HG02759 (cell line): Measurements from ENCODE around the gene ST8SIA6.
"Not testable (repeated sequence)": the region's sequence is repeated elsewhere in the genome, so short reads cannot be mapped to it uniquely, and the experiment has no call there.

ENCODE experiments used
- ATAC-seq: cut with Tn5 transposase; IDR thresholded peaks from one replicate; pipeline ENCODE4 v1.9.1; 2021; ENCODE audit warnings: mild to moderate bottlenecking, moderate library complexity; ENCODE audit not compliant: unreplicated experiment

ST8SIA6 gene

DNA sequence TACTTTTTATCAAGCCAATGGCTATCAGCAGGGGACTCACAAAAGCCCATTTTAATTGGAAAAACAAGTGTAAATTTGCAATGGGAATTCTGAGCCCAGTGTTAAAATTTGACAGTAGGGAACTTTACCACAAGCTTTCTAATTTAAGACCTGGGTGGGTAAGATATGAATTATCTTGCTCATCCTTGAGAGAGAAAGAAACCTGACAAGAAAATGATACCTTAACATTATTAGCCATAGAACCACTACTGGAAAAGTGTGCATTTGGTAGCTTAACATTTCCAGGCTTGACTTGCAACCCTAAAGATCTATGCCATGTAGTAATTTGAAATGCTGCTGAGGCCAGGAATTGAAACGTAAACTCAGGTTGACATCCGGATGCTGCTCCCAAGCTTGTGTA is 2.7 kb upstream of the ST8SIA6 start:
- no peak for ATAC-seq

DNA sequence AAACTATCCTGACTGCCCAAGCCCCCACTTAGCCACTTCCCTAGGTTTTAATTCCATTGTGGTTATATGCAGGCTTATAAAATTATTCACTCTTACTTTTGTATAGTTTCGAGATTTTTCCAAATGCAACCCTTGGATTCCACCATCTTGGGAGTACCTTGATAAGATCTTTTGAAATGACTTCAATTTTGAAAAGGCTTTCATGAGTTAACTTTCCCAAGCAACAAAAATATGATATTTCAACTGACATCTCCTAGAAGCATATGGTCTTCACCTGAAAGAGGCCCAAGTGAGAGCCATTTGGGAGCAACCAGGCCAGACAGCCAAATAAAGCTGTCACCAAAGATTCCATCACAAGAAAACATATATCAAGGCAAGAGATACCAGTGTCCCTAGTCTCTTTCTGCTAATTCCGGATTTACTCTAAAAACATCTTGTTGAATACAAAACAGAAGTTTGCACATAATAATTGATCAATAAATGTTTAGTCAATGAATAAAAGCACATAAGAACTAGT is 1.7 kb upstream of the ST8SIA6 start:
- ATAC-seq: no peak

DNA sequence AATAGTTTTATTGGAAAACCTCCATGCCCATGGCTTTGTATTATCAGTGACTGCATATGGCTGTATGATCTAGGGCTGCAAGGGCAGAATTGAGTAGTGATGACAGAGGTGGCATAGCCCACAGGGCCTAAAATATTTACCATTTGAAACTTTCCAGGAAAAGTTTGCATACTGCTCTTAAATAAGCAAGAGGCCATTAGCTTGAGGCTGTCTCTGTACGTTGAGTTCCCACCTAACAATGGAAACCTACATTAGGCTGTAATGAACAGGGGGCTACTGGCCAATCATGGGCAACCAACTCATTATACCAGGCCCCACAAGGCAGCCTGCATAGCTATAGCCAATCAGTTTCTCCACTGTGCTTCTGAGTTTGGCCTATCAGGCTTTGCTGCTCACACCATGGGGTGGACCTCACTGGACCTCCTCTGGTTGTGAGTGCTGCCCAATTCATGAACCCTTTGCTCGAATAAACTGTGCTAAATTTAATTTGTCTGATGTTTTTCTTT is 673 bp upstream of the ST8SIA6 start:
- no peak for ATAC-seq

DNA sequence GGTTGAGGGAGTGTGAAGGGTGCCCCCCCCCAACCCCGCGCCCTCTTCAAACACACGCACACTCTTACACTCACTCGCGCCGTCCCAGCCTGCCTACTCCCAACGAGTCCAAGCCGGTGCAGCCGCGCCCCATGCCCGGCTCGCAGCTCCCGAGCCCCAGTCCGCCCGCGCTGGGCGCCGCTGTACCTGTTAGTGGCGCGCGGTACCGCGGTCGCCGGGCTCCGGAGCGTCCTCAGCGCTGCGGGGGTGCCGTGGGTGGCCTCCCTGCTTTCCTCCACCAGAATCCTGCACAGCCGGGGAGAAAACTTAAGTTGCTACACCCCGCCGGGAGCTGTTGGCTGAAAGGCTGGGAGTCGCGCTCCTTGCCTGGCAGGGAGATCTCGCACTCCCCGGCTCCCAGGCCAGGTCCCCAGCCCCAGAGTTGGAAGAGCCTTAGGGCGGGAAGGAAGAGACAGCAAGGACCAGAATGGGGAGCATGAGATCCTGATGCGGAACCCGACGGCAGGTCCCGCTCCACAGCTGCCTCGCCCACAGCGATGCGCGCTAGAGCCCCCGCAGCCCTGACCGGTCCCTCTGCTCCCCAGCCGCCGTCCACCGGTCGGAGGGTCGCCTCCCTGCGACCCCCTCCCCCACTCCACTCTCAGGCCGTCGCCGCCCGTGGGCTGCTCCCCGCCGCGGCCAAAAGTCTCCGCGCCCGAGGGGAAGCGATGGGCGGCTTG is 863 bp downstream of the ST8SIA6 start:
- peak; percentile 38 for ATAC-seq

DNA sequence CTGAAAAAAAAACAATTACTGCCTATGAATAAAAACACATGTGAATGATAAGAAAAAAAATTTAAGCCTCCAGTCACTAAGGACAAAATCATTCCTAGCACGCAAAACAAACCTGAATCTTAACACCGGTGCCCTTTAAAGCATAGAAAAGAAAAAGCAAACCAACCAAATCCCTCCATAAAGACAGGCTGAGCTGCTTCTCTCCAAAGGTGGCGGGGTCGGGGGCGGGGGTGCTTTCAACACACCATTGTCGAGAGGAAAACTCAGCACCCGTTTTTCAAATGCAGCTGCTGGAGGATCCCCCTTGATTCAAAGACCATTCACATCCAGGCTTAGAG is 1.4 kb downstream of the ST8SIA6 start:
- ATAC-seq: no peak

DNA sequence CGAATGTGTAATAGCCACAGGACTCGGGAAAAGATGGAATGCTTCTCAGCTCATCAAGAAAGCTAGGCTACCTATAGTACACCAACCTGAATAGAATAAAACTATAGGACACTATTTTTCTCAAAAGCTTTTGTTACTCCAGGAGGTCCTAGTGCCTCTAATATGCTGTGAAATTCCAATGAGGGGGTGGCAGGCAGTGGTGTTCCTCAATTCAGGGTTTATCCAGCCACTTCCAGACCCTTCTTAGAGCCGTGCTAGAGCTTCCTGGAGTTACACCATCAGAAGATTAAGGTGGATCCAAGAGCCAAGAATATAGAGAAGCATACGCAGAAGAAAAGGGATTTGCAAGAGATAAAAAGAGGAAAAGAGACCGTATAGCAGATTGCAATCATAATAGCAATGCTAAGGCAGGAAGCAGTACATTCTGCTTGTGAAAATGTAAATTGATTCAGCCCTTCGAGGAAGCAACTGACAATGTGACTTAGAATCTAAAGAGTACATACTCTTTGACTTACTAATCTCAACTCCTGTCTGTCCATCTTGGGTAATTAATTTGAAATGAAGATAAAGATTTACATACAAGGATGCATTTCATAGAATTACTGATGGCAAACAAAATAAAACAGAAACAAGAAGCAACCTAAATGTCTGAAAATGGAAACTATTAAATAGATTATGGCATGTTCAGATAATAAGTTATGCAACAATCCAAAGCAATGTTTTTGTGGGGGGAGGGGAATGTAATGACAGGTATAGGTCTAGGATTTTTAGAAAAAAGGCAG is 2.1 kb downstream of the ST8SIA6 start:
- no peak for ATAC-seq

DNA sequence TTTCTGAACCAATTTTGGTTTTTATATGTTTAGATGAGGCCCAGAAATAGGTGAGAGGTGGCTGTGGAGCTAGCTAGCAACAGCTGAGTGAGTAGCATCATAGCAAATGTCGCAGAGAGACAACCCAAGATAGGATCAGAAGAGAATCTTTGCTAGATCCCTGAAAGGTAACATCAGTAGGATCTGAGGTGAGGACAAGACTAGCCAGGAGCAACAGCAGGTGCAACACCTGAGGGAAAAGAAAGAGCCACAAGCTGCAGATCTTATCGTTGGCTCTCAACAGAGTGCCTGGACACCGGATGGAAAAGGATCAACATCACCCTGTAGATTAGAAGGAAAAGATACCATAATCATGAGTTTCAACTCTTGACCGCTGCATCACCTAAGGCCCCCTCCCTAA is 4.4 kb downstream of the ST8SIA6 start:
- no peak for ATAC-seq

DNA sequence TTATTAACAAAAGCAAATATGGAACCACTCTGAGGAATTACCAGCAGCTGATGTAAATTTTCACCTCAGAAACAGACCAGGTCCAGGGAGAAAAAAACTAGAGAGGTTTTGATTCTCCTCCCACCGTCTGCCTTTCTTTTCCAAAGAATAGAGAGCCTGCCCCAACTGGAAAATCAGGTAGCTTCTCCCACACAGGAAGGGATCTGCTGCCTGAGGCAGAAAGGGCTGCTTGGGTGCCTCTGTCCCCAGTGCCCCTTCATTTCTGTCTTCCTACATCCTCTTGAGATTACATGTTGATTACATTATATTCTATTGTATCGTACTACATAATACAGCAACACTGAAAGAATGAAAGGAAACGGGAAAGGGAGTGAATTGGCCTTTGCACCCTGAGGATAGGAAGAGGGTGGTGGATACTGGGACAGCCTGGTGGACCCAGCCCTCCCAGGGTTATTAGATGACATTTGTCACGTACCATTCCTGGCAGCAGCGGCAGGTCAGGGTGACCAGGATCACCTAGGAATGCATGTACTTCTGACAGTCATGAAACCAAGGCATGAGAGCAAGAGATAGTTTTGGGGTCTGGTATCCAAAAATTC is 8.9 kb downstream of the ST8SIA6 start:
- no peak for ATAC-seq

DNA sequence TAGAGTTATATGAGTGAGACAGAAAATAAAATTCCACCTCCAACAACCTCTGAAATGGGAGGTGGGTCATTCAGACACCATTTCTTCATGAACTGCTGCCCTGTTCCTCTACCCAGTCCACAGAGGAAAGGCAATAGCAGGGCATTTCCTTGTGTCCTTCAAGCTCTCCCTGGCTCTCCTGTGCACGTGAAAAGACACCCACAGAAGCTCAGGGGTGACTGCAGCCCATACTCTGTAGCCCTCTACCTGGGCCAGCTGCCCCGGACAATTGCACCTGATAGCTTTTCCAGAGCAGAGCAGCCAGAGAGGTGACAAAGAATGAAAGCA is 10.0 kb downstream of the ST8SIA6 start:
- no peak for ATAC-seq

DNA sequence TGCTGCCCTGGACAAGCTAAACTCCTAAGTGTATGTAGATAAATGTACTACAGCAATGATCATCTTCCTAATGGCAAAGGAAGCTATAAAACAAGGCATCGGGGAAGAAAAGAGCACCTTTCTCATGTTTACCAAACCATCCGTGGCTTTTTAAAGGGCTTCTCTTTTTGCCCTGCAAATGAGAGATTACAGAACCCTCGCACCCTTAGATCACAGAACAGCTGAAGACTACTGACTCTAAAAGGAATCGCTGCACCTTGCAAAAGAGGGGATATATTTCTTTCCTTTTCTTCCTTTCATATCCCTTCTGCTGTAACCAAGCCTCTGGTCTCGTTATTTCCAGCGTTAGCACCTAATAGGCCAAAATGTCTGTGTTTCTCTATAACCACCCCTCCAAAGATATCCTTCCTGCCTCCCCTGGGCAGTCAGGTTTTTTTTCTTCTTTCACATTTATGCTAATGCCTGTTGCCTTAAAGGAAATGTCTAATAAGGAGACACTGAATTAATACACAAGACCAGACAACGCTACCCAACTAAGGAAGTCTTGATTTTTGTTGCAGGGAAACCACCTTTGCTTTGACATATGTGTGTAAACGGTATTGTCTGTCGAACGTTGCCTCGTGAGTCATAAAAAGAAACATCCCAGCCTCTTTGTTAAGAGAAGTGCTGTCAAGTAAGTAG is 10.5 kb downstream of the ST8SIA6 start:
- ATAC-seq: peak; percentile 95

DNA sequence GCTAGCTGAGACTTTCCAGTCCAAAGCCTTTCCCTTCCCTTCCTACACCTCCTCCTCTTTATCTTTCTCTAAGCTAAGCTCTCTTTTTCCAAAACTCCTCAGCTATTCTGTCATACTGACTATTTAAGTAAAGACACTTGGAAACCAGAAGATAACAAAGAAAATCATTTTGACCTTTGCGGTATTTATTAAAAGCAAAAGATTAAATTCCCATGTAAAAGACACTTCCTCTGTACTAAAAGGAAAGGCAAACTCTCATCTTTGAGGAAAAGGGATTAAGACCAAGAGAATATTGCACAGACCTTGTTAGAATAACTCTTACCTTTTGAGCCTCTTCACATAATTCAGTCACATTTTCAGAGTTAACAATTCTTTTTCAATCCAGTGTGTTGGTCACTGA is 15.8 kb downstream of the ST8SIA6 start:
- no peak for ATAC-seq

DNA sequence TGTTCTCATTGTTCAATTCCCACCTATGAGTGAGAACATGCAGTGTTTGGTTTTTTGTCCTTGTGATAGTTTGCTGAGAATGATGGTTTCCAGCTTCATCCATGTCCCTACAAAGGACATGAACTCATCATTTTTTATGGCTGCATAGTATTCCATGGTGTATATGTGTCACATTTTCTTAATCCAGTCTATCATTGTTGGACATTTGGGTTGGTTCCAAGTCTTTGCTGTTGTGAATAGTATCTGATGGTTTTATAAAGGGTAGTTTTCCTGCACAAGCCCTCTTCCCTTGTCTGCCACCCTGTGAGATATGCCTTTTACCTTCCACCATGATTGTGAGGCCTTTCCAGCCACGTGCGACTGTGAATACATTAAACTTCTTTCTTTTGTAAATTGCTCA is 17.8 kb downstream of the ST8SIA6 start:
- not testable (repeated sequence) for ATAC-seq

DNA sequence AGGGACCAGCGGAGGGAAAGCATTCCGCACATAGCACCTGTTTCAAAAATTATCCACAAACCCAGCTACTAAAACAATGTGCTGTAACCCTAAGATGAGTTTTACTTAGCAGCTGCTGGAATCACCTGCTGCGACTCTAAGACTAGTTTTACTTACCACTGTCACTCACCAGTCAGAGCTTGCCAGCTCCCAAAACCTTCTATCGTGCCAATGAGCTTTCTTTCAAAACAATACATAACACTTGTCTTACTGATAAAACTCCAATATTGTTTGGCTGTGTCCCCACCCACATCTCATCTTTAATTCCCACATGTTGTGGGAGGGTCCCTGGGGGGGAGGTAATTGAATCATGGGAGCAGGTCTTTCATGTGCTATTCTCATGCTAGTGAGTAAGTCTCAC is 18.4 kb downstream of the ST8SIA6 start:
- ATAC-seq: no peak

DNA sequence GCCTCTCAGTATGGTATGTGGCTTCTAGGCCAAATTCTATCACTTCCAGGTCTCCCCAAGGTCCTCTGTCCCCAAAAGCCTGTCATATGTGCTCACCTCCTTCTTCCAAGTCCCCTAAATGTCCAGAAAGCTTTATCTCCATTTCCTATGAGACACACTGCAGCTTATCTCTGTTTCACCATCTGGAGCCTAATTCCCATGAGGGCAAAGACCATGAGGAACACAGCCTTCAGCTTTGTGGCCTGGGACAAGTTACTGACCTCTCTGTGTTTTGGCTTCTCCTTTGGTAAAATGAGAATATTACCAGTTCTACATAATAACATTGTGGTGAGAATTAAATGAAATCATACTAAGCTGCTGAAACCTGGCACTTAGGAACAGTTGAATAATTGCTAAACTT is 19.2 kb downstream of the ST8SIA6 start:
- no peak for ATAC-seq

DNA sequence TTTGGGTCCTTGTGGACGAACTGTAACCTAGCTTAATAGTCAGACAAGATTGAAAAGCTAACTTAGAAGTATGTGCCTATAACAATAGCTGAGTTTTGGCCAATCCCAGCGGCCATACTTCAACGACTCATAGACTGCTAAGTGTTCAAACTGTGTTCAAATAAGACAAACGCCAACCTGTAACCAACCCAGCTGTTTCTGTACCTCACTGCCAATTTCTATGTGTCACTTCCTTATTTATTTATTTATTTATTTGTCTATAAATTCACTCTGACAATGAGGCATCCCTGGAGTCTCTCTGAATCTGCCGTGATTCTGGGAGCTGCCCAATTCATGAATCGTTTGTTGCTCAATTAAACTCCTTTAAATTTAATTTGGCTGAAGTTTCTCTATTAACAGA is 21.7 kb downstream of the ST8SIA6 start:
- no peak for ATAC-seq

DNA sequence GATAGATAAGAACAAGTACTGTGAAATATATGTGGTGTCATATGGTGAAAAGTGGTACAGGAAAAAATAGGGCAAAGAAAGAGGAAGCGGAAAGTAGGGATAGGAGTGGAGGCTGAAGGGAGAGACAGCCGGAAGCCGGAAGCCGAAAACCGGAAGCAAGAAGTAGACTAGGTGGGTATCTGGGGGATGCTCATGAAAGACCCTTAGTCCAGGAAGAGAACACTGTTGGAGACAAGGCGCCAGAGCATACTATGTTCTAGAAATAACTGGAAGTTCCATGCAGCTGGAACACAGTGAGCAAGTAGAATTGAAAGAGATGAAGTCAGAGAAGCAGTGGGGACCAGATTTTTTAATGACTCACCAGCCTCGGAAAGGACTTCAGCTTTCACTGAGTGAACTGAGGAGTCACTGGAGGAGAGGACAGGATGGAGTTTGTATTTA is 22.5 kb downstream of the ST8SIA6 start:
- ATAC-seq: no peak

DNA sequence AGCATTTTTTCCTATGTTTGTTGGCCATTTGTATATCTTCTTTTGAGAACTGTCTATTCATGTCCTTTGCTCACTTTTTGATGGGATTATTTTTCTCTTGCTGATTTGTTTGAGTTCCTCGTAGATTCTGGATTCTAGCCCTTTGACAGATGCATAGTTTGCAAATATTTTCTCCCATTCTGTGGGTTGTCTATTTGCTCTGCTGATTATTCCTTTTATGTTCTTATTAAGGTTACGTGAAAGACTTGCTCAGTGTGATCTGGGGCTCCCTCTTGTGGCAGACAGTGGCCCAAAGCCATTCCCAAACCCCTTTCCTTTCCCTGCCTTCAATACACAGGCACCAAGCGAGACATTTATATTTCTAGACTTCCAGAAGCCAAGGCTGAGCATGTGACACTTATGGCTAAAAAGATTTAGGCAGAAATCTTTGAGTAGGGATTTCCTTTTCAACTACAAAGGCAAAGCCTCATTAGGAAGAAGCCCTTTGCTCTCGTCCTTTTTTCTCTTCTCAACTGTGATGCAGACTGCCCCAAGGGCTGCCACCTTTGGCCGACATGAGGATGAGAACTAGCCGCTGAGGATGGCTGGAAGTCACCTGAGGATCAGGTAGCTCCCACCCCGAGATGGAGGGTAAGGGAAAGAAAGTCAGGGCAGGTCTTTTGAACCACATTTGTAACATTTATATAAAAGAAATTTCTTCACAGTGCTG is 23.6 kb downstream of the ST8SIA6 start:
- no peak for ATAC-seq

DNA sequence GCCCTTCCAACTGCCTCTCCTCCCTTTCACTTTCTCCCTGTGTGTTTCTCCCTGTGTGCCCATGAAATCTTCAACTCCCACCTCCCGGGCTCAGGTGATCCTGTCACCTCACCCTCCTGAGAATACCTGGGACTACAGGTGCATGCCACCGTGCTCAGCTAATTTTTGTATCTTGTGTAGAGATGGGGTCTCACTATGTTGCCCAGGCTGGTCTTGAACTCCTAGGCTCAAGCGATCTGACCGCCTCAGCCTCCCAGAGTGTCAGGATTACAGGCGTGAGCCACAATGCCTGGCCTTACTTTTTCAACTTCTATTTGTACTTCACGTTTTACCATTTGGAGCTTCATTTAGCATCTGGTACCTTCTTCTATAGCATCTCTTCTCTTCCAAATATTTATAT is 24.9 kb downstream of the ST8SIA6 start:
- ATAC-seq: no peak

DNA sequence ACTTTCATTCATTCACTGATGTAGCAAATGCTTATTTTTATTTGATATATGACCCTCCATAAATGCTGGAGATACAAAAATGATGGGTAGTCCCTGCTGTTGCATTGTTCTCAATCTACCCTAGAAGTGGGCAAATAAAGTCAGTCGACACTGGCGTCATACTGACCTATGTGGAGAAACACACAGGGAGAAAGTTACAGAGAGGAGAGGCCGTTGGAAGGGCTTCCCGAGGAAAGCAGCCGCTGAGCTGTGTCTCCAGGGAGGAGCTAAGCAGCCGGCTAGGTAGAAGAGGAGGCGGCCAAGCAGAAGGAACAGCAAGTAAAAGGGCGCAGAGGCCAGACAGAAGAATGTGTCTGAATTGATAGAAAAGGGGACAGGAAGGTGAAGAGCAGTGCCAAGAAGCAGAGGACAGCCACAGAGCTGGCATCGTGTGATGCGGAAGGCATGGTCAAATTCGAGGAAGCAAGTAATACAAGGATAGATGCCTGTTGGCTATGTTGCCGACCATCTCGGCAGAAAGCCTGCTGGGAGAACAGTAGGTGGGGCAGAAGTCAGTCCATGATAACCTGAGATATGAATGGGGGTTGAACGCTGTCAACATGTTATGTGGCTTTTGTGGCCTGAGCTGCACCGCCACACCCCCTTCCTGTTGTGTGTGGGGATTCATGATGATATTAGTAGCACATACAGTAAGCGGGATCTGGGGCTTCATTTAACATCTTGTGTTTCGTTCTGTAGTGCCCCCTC is 25.9 kb downstream of the ST8SIA6 start:
- ATAC-seq: peak; percentile 61
